Naive thymus-derived CD4-positive, alpha-beta T cell (primary cell): ENCODE results near the gene SEC31B. TPM values are rescaled to one million over a fixed set of nuclear protein-coding genes. Genes with fewer than 3 reads are reported as not detected.
A peak's percentile ranks its signal among the peaks of the same experiment; 100 is the strongest.

Experiments used
- ATAC-seq: fragments of 150-1000 bp; cut with Tn5 transposase; 2 replicates; pipeline ENCODE4 v1.10.0; 2021; ENCODE audit warnings: mild to moderate bottlenecking, moderate library complexity
- CTCF ChIA-PET: fragments of 350-600 bp; sonication (Branson Sonifier 250); formaldehyde crosslinking; loops from one replicate; lab custom pipeline; 2021; ENCODE audit warnings: antibody characterized with exemption; lab: Charles Lee
- POLR2A ChIA-PET: fragments of 350-600 bp; sonication (Branson Sonifier 250); formaldehyde crosslinking; loops from one replicate; lab custom pipeline; 2021; ENCODE audit warnings: antibody characterized with exemption, inconsistent platforms; lab: Charles Lee
- DNase-seq, 9 donors: peaks; one replicate each; pipeline versions ENCODE4 v3.0.0 to v3.0.0-alpha.2; 2020 to 2022; ENCODE audit warnings: mixed read lengths in 1 of 9
- H3K27ac ChIP-seq: one replicate; pipeline ENCODE4 v1.7.0; 2013; ENCODE audit warnings: mild to moderate bottlenecking, low read depth, low read length, moderate library complexity
- H3K27me3 ChIP-seq, 2 donors: one replicate each; pipeline ENCODE4 v1.7.0; 2013; ENCODE audit warnings: low read length in 2 of 2, mild to moderate bottlenecking in 2 of 2, moderate library complexity in 2 of 2; ENCODE audit not compliant: control insufficient read depth in 2 of 2, insufficient read depth in 2 of 2
- H3K36me3 ChIP-seq, 3 experiments: 1 replicate in 2 of 3; 2 replicates in 1 of 3; pipeline ENCODE4 v1.7.0; 2013; ENCODE audit warnings: low read length in 3 of 3, mild to moderate bottlenecking in 3 of 3, moderate library complexity in 1 of 3; ENCODE audit not compliant: insufficient read depth in 3 of 3, control insufficient read depth in 2 of 3
- H3K4me1 ChIP-seq, 2 donors: one replicate each; pipeline ENCODE4 v1.7.0; 2013; ENCODE audit warnings: low read length in 2 of 2, mild to moderate bottlenecking in 2 of 2, moderate library complexity in 1 of 2; ENCODE audit not compliant: control insufficient read depth in 2 of 2, insufficient read depth in 2 of 2
- H3K4me3 ChIP-seq: 2 replicates; pipeline ENCODE4 v1.7.0; 2013; ENCODE audit warnings: mild to moderate bottlenecking, low read length
- H3K9me3 ChIP-seq, 3 experiments: 1 replicate in 2 of 3; 2 replicates in 1 of 3; pipeline ENCODE4 v1.7.0; 2013; ENCODE audit warnings: low read length in 3 of 3; ENCODE audit not compliant: control insufficient read depth in 2 of 3
- H3K27ac Mint-ChIP-seq, 9 donors: one replicate each; pipeline ENCODE4 v1.8.0; 2020 to 2022; ENCODE audit warnings: mixed read lengths in 9 of 9, mild to moderate bottlenecking in 8 of 9, moderate library complexity in 5 of 9, inconsistent platforms in 2 of 9
- H3K27me3 Mint-ChIP-seq, 5 donors: one replicate each; pipeline ENCODE4 v1.8.0; 2021 to 2022; ENCODE audit warnings: mixed read lengths in 5 of 5, mild to moderate bottlenecking in 1 of 5
- H3K36me3 Mint-ChIP-seq, 5 donors: one replicate each; pipeline ENCODE4 v1.8.0; 2020 to 2022; ENCODE audit warnings: mixed read lengths in 5 of 5, mild to moderate bottlenecking in 3 of 5, inconsistent platforms in 1 of 5
- H3K4me1 Mint-ChIP-seq, 7 donors: one replicate each; pipeline ENCODE4 v1.8.0; 2020 to 2022; ENCODE audit warnings: mixed read lengths in 7 of 7, mild to moderate bottlenecking in 3 of 7, inconsistent platforms in 1 of 7
- H3K4me3 Mint-ChIP-seq, 10 donors: one replicate each; pipeline ENCODE4 v1.8.0; 2020 to 2022; ENCODE audit warnings: mild to moderate bottlenecking in 10 of 10, mixed read lengths in 10 of 10, moderate library complexity in 6 of 10, inconsistent platforms in 2 of 10
- H3K9me3 Mint-ChIP-seq, 11 donors: one replicate each; pipeline ENCODE4 v1.8.0; 2020 to 2022; ENCODE audit warnings: mixed read lengths in 11 of 11, mild to moderate bottlenecking in 4 of 11, inconsistent platforms in 1 of 11, moderate library complexity in 1 of 11
- intact Hi-C, 2 donors: fragments of 100-400 bp; cut with micrococcal nuclease; formaldehyde crosslinking; loops; one replicate each; pipeline ENCODE4 v1.15.1; 2023
- polyA plus RNA-seq, 2 donors: library from polyadenylated mRNA; unstranded; fragments of 300-500 nt; fragmentation: Illumina TruSeq; gene quantifications; one replicate each; pipeline ENCODE4 v1.2.3, GENCODE V29; 2021
- total RNA-seq, 6 experiments: library from RNA in 5 of 6; stranded (reverse) in 5 of 6; gene quantifications; 1 replicate in 5 of 6; 2 replicates in 1 of 6; pipeline ENCODE4 v1.2.3 and lab custom pipeline; 2021 to 2026

Gene SEC31B
- total and polyA plus RNA-seq, 7 experiments from 2014 or later, result 1.1 to 295 (median 63.1) TPM

GRCh38 chr10:100534726-100535125, 15.1 kb upstream of the SEC31B start:
- H3K36me3 Mint-ChIP-seq, result peaks cover 0 to 17% (median 7%) of the 10 kb centered on the region in 5 donors
- POLR2A ChIA-PET, result interaction anchor here (0.8 to 2.0 kb wide), 6 partner anchors 9 to 249 kb away, joined by 3 to 7 read pairs (median 4); partner anchors contain the start of gene SCD
- H3K4me3 Mint-ChIP-seq, result peak overlapping the region in 1 of 10 donors; percentile 9
- intact Hi-C loops, result loop anchor here (1.0 to 10.0 kb wide), 14 partner anchors 23 to 1053 kb away; partner anchors contain the start of genes BTRC (in 2 of the 2), COX15 (in 2 of the 2), CUTC (in 2 of the 2) and SLF2 (in 2 of the 2)
- no peaks in the 10 kb centered on the region for H3K27me3 Mint-ChIP-seq
- Histone ChIP-seq H3K36me3 (peaks cover 0 to 14% (median 6%) of the 10 kb centered on the region in 3 experiments), H3K27me3 (no peaks in the 10 kb centered on the region), H3K4me3 (no peak overlapping the region), H3K4me1 (peaks cover 31 to 33% of the 10 kb centered on the region in 2 donors), H3K9me3 (no peaks in the 10 kb centered on the region), H3K27ac (no peak overlapping the region)
- CTCF ChIA-PET, result interaction anchor here (0.8 to 1.7 kb wide), 3 partner anchors 16 to 26 kb away, joined by 5 to 6 read pairs (median 5); no protein-coding TSS in a partner anchor
- peaks cover 0 to 2% (median 0%) of the 10 kb centered on the region in 11 donors for H3K9me3 Mint-ChIP-seq
- peaks cover 7 to 34% (median 13%) of the 10 kb centered on the region in 7 donors for H3K4me1 Mint-ChIP-seq
- ATAC-seq (no peak), DNase-seq (no peak)
- no peak overlapping the region for H3K27ac Mint-ChIP-seq

- Histone ChIP-seq H3K9me3 (no peaks in the 10 kb centered on the region), H3K27me3 (no peaks in the 10 kb centered on the region), H3K4me3 (no peak overlapping the region), H3K27ac (no peak overlapping the region), H3K4me1 (peaks cover 32 to 43% of the 10 kb centered on the region in 2 donors), H3K36me3 (peaks cover 0 to 15% (median 4%) of the 10 kb centered on the region in 3 experiments)
- intact Hi-C loops, result loop anchor here in 1 of 2 donors (10.0 kb wide), 1 partner anchor 823 kb away; the partner anchor contains the start of gene BTRC
- POLR2A ChIA-PET, result no interaction called here
- no peaks in the 10 kb centered on the region for H3K27me3 Mint-ChIP-seq
- ATAC-seq (no peak), DNase-seq (no peak)
- CTCF ChIA-PET, result no interaction called here
- H3K4me3 Mint-ChIP-seq, result peak overlapping the region in 1 of 10 donors; percentile 29
- peaks cover 0 to 2% (median 0%) of the 10 kb centered on the region in 11 donors for H3K9me3 Mint-ChIP-seq
- peaks cover 12 to 38% (median 27%) of the 10 kb centered on the region in 7 donors for H3K4me1 Mint-ChIP-seq
- H3K36me3 Mint-ChIP-seq, result peaks cover 0 to 14% (median 3%) of the 10 kb centered on the region in 5 donors
- peak overlapping the region in 3 of 9 donors; percentile 9 to 36 (median 24) for H3K27ac Mint-ChIP-seq
These were observed 12.1 kb upstream of the SEC31B start for GRCh38 chr10:100531761-100532160.

GRCh38 chr10:100529475-100530298, 10.0 kb upstream of the SEC31B start, which contains the start of gene NDUFB8:
TSS of gene NDUFB8 (minus strand) at chr10:100529871. CDS start at chr10:100529851, 20 bp downstream.
- Mint-ChIP-seq H3K27me3 (no peaks in the 10 kb centered on the region), H3K4me3 (peak within 1 kb of the TSS; percentile 90 to 100 (median 98)), H3K36me3 (peaks cover 2 to 22% (median 10%) of the 10 kb centered on the region in 5 donors), H3K27ac (peak within 1 kb of the TSS; percentile 90 to 100 (median 98)), H3K4me1 (peaks cover 14 to 46% (median 33%) of the 10 kb centered on the region in 7 donors), H3K9me3 (peaks cover 0 to 2% (median 0%) of the 10 kb centered on the region in 11 donors)
- peak; percentile 85 for ATAC-seq
- POLR2A ChIA-PET, result interaction anchor here (0.7 to 1.3 kb wide), 2 partner anchors 19 to 21 kb away, joined by 3 to 4 read pairs; no protein-coding TSS in a partner anchor
- H3K27me3 ChIP-seq, result no peaks in the 10 kb centered on the region
- CTCF ChIA-PET, result interaction anchor here (1.0 to 3.4 kb wide), 4 partner anchors 11 to 21 kb away, joined by 3 to 18 read pairs (median 4); no protein-coding TSS in a partner anchor
- H3K4me3 ChIP-seq, result peak within 1 kb of the TSS; percentile 93
- intact Hi-C loops, result loop anchor here in 1 of 2 donors (1.0 to 10.0 kb wide), 3 partner anchors 21 to 825 kb away; partner anchors contain the start of gene BTRC
- peaks cover 20 to 31% of the 10 kb centered on the region in 2 donors for H3K4me1 ChIP-seq
- H3K27ac ChIP-seq, result peak within 1 kb of the TSS; percentile 89
- H3K9me3 ChIP-seq, result no peaks in the 10 kb centered on the region
- peaks cover 14 to 35% (median 15%) of the 10 kb centered on the region in 3 experiments for H3K36me3 ChIP-seq
- peak; percentile 78 to 90 (median 85) for DNase-seq

- Mint-ChIP-seq H3K27ac (peak overlapping the region; percentile 90 to 100 (median 98)), H3K4me3 (peak overlapping the region; percentile 90 to 100 (median 98)), H3K9me3 (peaks cover 0 to 2% (median 0%) of the 10 kb centered on the region in 11 donors), H3K36me3 (peaks cover 3 to 26% (median 10%) of the 10 kb centered on the region in 5 donors), H3K27me3 (no peaks in the 10 kb centered on the region), H3K4me1 (peaks cover 14 to 46% (median 34%) of the 10 kb centered on the region in 7 donors)
- peak; percentile 12 for ATAC-seq
- H3K27ac ChIP-seq, result peak overlapping the region; percentile 89
- H3K27me3 ChIP-seq, result no peaks in the 10 kb centered on the region
- ChIA-PET CTCF (interaction anchor here (1.1 to 3.4 kb wide), 3 partner anchors 11 to 19 kb away, joined by 3 to 22 read pairs (median 18); no protein-coding TSS in a partner anchor), POLR2A (interaction anchor here (0.6 to 1.3 kb wide), 3 partner anchors 10 to 88 kb away, joined by 3 to 5 read pairs (median 5); no protein-coding TSS in a partner anchor)
- peaks cover 14 to 42% (median 21%) of the 10 kb centered on the region in 3 experiments for H3K36me3 ChIP-seq
- DNase-seq, result no peak
- H3K4me1 ChIP-seq, result peaks cover 20 to 29% of the 10 kb centered on the region in 2 donors
- peak overlapping the region; percentile 93 for H3K4me3 ChIP-seq
- no peaks in the 10 kb centered on the region for H3K9me3 ChIP-seq
- intact Hi-C loops, result loop anchor here in 1 of 2 donors (1.0 to 2.0 kb wide), 2 partner anchors 21 to 158 kb away; no protein-coding TSS in a partner anchor
These were observed 9.3 kb upstream of the SEC31B start for GRCh38 chr10:100528921-100529474.

GRCh38 chr10:100528123-100528886, 8.6 kb upstream of the SEC31B start:
- H3K27ac ChIP-seq, result peak overlapping the region; percentile 89
- H3K36me3 Mint-ChIP-seq, result peaks cover 3 to 33% (median 10%) of the 10 kb centered on the region in 5 donors
- no peaks in the 10 kb centered on the region for H3K27me3 ChIP-seq
- intact Hi-C loops, result loop anchor here in 1 of 2 donors (2.0 kb wide), 1 partner anchor 158 kb away; no protein-coding TSS in a partner anchor
- H3K27ac Mint-ChIP-seq, result peak overlapping the region; percentile 90 to 100 (median 98)
- peak in 3 of 9 donors; percentile 29 to 36 (median 34) for DNase-seq
- H3K4me3 Mint-ChIP-seq, result peak overlapping the region; percentile 90 to 100 (median 98)
- POLR2A ChIA-PET, result interaction anchor here (0.6 to 1.3 kb wide), 3 partner anchors 10 to 87 kb away, joined by 3 to 5 read pairs (median 5); no protein-coding TSS in a partner anchor
- H3K4me1 Mint-ChIP-seq, result peaks cover 14 to 46% (median 34%) of the 10 kb centered on the region in 7 donors
- peaks cover 0 to 2% (median 0%) of the 10 kb centered on the region in 11 donors for H3K9me3 Mint-ChIP-seq
- no peaks in the 10 kb centered on the region for H3K9me3 ChIP-seq
- ATAC-seq, result peak; percentile 62
- peak overlapping the region; percentile 93 for H3K4me3 ChIP-seq
- H3K36me3 ChIP-seq, result peaks cover 14 to 49% (median 21%) of the 10 kb centered on the region in 3 experiments
- H3K4me1 ChIP-seq, result peaks cover 20 to 29% of the 10 kb centered on the region in 2 donors
- CTCF ChIA-PET, result interaction anchor here (0.8 to 3.4 kb wide), 5 partner anchors 9 to 84 kb away, joined by 3 to 22 read pairs (median 4); no protein-coding TSS in a partner anchor
- H3K27me3 Mint-ChIP-seq, result no peaks in the 10 kb centered on the region
